ENCODE data around the gene ADAMTS18. TPM values are rescaled to one million over a fixed set of nuclear protein-coding genes. Genes with fewer than 3 reads are reported as not detected.

The ADAMTS18 gene
- total and polyA plus RNA-seq, 2 of the 8 experiments (the other 6 are each of a cell fraction or from before 2014, with no cell fraction given) = 0.05 to 0.19 TPM

DNA sequence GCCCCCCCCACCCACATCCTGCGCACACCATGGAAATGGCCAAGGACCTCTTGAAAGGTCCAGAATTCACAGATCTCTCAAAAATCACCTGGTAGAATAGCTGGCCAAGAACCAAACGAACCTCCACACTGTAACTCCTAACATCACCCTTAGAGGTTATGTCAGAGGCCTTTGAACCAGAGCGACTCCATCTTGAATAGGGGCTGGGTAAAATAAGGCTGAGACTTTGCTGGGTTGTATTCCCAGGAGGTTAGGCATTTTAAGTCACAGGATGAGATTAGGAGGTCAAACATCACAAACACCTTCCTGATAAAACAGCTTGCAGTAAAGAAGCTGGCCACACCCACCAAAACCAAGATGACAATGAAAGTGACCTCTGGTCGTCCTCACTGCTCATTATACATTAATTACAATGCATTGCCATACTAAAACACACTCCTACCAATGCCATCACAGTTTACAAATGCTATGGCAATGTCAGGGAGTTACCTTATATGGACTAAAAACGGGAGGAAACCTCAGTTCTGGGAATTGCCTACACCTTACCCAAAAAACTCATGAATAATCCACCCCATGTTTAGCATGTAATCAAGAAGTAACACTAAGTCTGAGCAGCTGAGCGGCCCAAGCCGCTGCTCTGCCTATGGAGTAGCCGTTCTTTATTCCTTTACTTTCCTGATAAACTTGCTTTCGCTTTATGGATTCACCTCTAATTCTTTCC is 200.9 kb downstream of the ADAMTS18 start:
- FAIRE-seq (no peak), DNase-seq (ENCODE audit: low read depth in 1 of 2, low spot score in 2 of 2) (no peak)
- Histone ChIP-seq H3K79me1 (ENCODE audit: low read depth, low read length) (no peaks in the 10 kb centered on the region), H2BK12ac (ENCODE audit: low read depth, low read length) (no peak overlapping the region), H4K91ac (replicated peaks; ENCODE audit: insufficient read length, low read length) (no peak overlapping the region), H3K9me3 (ENCODE audit: insufficient read depth in 2 of 2, low read depth in 1 of 2, low read length in 1 of 2) (no peaks in the 10 kb centered on the region; a peak in 1 of 4 replicates), H3K36me3 (ENCODE audit: control insufficient read depth in 2 of 4, insufficient read depth in 4 of 4, low read length in 3 of 4) (no peaks in the 10 kb centered on the region), H2BK5ac (ENCODE audit: low read depth, low read length) (no peak overlapping the region), H3K27me3 (replicated peaks in 1 of 4; ENCODE audit: control insufficient read depth in 3 of 4, extremely low read depth in 1 of 4, insufficient read depth in 3 of 4, low read length in 3 of 4) (no peaks in the 10 kb centered on the region; a peak in 1 of 7 replicates), H3K18ac (ENCODE audit: extremely low read depth, low read length) (no peak overlapping the region), H3K23me2 (ENCODE audit: low read depth, low read length) (no peaks in the 10 kb centered on the region), H3K4me2 (ENCODE audit: insufficient read depth in 1 of 2, low read depth in 2 of 2, low read length in 2 of 2) (no peak overlapping the region), H3K14ac (ENCODE audit: insufficient read length) (no peak overlapping the region), H2BK120ac (replicated peaks; ENCODE audit: low read depth, low read length) (no peak overlapping the region), H2AK5ac (ENCODE audit: low read depth, low read length) (no peak overlapping the region), H2BK15ac (ENCODE audit: low read length) (no peak overlapping the region), H3K79me2 (ENCODE audit: control insufficient read depth in 1 of 2, insufficient read depth in 2 of 2, low read length in 2 of 2) (no peaks in the 10 kb centered on the region), H3K4me1 (replicated peaks in 1 of 4; ENCODE audit: control insufficient read depth in 3 of 4, insufficient read depth in 4 of 4, low read length in 3 of 4) (peaks cover 0 to 11% (median 6%) of the 10 kb centered on the region in 4 experiments; a peak in 4 of 7 replicates), H4K20me1 (replicated peaks in 1 of 2; ENCODE audit: control insufficient read depth in 1 of 2, insufficient read depth in 2 of 2, low read length in 2 of 2) (no peaks in the 10 kb centered on the region), H3K27ac (ENCODE audit: low read depth, low read length) (no peak overlapping the region), H2BK20ac (ENCODE audit: low read length) (no peak overlapping the region), H2AFZ (ENCODE audit: low read length) (no peak overlapping the region), H3K56ac (replicated peaks; ENCODE audit: insufficient read length, low read depth, low read length) (no peak overlapping the region), H4K5ac (ENCODE audit: insufficient read length, low read depth, low read length) (no peak overlapping the region), H3K4me3 (ENCODE audit: extremely low read depth in 1 of 4, insufficient read depth in 2 of 4, low read depth in 3 of 4, low read length in 4 of 4) (no peak overlapping the region), H3K4ac (replicated peaks; ENCODE audit: insufficient read length, low read depth, low read length) (no peak overlapping the region), H4K8ac (ENCODE audit: extremely low read depth, insufficient read depth, low read length) (no peak overlapping the region), H3K9ac (replicated peaks in 1 of 4; ENCODE audit: extremely low read depth in 1 of 4, low read depth in 3 of 4, low read length in 3 of 4) (no peak overlapping the region), H3K23ac (ENCODE audit: insufficient read length) (no peak overlapping the region)
- WGBS, 2 experiments (ENCODE audit: extremely low coverage in 1 of 2, insufficient coverage in 1 of 2, insufficient read length in 1 of 2, insufficient replicate concordance in 2 of 2, low coverage in 1 of 2, low lambda C conversion rate in 2 of 2, missing lambda C conversion rate in 1 of 2) = 97% methylated on average over 9 of the region's 9 CpGs; no CpG with 5 or more reads in 1 of the 2 experiments
- ChIA-PET CTCF (ENCODE audit: partially characterized antibody) (interaction anchor here (0.7 to 10.3 kb wide), 8 partner anchors 11 to 827 kb away, joined by 3 to 234 read pairs (median 3); no protein-coding TSS in a partner anchor), POLR2A (ENCODE audit: partially characterized antibody) (no interaction called here)
- TF ChIP-seq PHF8 (conservative IDR thresholded peaks at IDR 0.05; ENCODE audit: low read depth, low read length) (no peak), SAP30 (IDR thresholded peaks at IDR 0.05; ENCODE audit: insufficient read depth, insufficient replicate concordance, low read length) (no peak), TBP (IDR thresholded peaks at IDR 0.05; ENCODE audit: low read depth, low read length) (no peak)
- TF ChIP-seq, protein P1, sequence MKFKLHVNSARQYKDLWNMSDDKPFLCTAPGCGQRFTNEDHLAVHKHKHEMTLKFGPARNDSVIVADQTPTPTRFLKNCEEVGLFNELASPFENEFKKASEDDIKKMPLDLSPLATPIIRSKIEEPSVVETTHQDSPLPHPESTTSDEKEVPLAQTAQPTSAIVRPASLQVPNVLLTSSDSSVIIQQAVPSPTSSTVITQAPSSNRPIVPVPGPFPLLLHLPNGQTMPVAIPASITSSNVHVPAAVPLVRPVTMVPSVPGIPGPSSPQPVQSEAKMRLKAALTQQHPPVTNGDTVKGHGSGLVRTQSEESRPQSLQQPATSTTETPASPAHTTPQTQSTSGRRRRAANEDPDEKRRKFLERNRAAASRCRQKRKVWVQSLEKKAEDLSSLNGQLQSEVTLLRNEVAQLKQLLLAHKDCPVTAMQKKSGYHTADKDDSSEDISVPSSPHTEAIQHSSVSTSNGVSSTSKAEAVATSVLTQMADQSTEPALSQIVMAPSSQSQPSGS (IDR thresholded peaks at IDR 0.05; ENCODE audit: low read length) = no peak

Measured in H1 (cell line).